Panc1 (cell line): Measurements from ENCODE around the gene ZNF81. TPM values are rescaled to one million over a fixed set of nuclear protein-coding genes. Genes with fewer than 3 reads are reported as not detected.

Source experiments
- ATAC-seq: fragments of 200-7000 bp; cut with Tn5 transposase; 2 replicates; pipeline ENCODE4 v1.9.1; 2020; ENCODE audit warnings: mild to moderate bottlenecking, moderate library complexity
- BruUV-seq: library from RNA; stranded (reverse); fragments of 400-500 nt; replicated peaks from 2 replicates; lab custom pipeline; 2021; lab: Mats Ljungman, UMichigan
- CTCF ChIA-PET: fragments of 300-600 bp; sonication (Branson Sonifier 250); formaldehyde crosslinking; loops from one replicate; lab custom pipeline; 2022; ENCODE audit warnings: antibody characterized with exemption; lab: Charles Lee
- POLR2A ChIA-PET: fragments of 300-600 bp; sonication (Branson Sonifier 250); formaldehyde crosslinking; loops from one replicate; lab custom pipeline; 2022; ENCODE audit warnings: antibody characterized with exemption; lab: Charles Lee
- DNase-seq: peaks from one replicate; pipeline ENCODE4 v3.0.0-alpha.2; 2010; ENCODE audit warnings: low read depth, low spot score
- H3K27ac ChIP-seq: 2 replicates; pipeline ENCODE4 v1.5.1; 2011; ENCODE audit warnings: mild to moderate bottlenecking, low read length, inconsistent platforms
- H3K27me3 ChIP-seq: fragments of 200-500 bp; sonication (Bioruptor generic); 2 replicates; pipeline ENCODE4 v1.6.0; 2014; ENCODE audit warnings: low read length, inconsistent platforms; ENCODE audit not compliant: control insufficient read depth, insufficient read depth
- H3K36me3 ChIP-seq: fragments of 200-500 bp; sonication (Bioruptor generic); 2 replicates; pipeline ENCODE4 v1.5.1; 2014; ENCODE audit warnings: inconsistent platforms, mild to moderate bottlenecking, low read length, moderate library complexity; ENCODE audit not compliant: control insufficient read depth, insufficient read depth
- H3K4me1 ChIP-seq: 2 replicates; pipeline ENCODE4 v1.5.1; 2011; ENCODE audit warnings: inconsistent platforms, mild to moderate bottlenecking, low read length, moderate library complexity; ENCODE audit not compliant: control insufficient read depth, insufficient read depth
- H3K4me3 ChIP-seq, 2 experiments: 2 replicates each; pipeline ENCODE4 v1.5.1; 2011 to 2012; ENCODE audit warnings: low read depth in 2 of 2, low read length in 2 of 2, mild to moderate bottlenecking in 2 of 2, inconsistent platforms in 1 of 2, moderate library complexity in 1 of 2
- H3K9me3 ChIP-seq: fragments of 200-500 bp; sonication (Bioruptor generic); 2 replicates; pipeline ENCODE4 v1.5.1; 2014; ENCODE audit warnings: low read depth, mild to moderate bottlenecking, inconsistent platforms, low read length, moderate library complexity; ENCODE audit not compliant: control insufficient read depth, insufficient read depth
- CTCF ChIP-seq: fragments of 450-650 bp; IDR thresholded peaks from 2 replicates; pipeline ENCODE4 v1.5.1; 2017; ENCODE audit warnings: mild to moderate bottlenecking
- POLR2AphosphoS5 ChIP-seq: IDR thresholded peaks from 2 replicates; pipeline ENCODE4 v1.6.1; 2012; ENCODE audit warnings: mild to moderate bottlenecking, low read depth, low read length, moderate library complexity
- SIN3A ChIP-seq: IDR thresholded peaks from 2 replicates; pipeline ENCODE4 v1.6.1; 2012; ENCODE audit warnings: low read depth, mild to moderate bottlenecking, low read length, moderate library complexity, borderline replicate concordance; ENCODE audit not compliant: insufficient read depth
- TCF7L2 ChIP-seq: IDR thresholded peaks from 2 replicates; pipeline ENCODE4 v1.6.1; 2011; ENCODE audit warnings: mild to moderate bottlenecking, low read depth, low read length, inconsistent platforms
- in situ Hi-C: cut with HindIII; loops from 2 replicates; pipeline ENCODE4 v1.10.0; 2016; ENCODE audit warnings: low sequenced_read_pairs, low pct_unique_long_range_greater_than_20kb
- intact Hi-C: fragments of 100-400 bp; cut with micrococcal nuclease; formaldehyde crosslinking; loops from one replicate; pipeline ENCODE4 v1.10.0; 2022; ENCODE audit not compliant: unreplicated experiment
- total RNA-seq: library from RNA; stranded (reverse); gene quantifications from one replicate; pipeline ENCODE4 v1.2.1, GENCODE V29; 2021; ENCODE audit not compliant: unreplicated experiment
- TF ChIP-seq, protein P1 (sequence below), 2 experiments: IDR thresholded peaks; 2 replicates each; pipeline ENCODE4 v1.6.1; 2011 to 2012; ENCODE audit warnings: low read depth in 2 of 2, control low read depth in 1 of 2, low read length in 1 of 2, mild to moderate bottlenecking in 1 of 2, moderate library complexity in 1 of 2; ENCODE audit not compliant: insufficient read depth in 1 of 2

Gene ZNF81
- total RNA-seq, 1 experiment from 2014 or later = 10.7 TPM

DNA sequence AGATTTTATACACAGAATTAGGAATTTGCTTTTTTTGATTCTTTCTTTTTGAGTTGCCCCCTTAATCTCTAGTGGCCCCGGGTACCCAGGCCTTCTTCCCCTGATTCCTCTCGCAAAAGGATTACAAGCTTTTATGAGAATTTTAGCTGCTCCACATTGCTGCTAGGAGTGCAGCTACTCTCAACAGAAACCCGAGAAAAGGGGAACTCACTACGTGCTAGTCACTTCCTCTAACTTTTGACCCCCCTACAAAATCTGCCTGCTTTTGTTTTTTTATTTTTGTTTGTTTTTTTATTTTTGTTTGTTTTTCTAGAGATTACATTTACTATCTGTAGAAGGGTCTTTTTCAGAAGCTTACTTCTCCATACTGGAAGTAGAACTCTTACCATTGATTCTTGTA lies 64.1 kb downstream of the ZNF81 start:
- in situ Hi-C loops = no loop called here
- H3K27ac ChIP-seq = no peak overlapping the region
- H3K4me1 ChIP-seq = no peaks in the 10 kb centered on the region
- intact Hi-C loops = no loop called here
- CTCF ChIA-PET = no interaction called here
- TF ChIP-seq, protein P1, sequence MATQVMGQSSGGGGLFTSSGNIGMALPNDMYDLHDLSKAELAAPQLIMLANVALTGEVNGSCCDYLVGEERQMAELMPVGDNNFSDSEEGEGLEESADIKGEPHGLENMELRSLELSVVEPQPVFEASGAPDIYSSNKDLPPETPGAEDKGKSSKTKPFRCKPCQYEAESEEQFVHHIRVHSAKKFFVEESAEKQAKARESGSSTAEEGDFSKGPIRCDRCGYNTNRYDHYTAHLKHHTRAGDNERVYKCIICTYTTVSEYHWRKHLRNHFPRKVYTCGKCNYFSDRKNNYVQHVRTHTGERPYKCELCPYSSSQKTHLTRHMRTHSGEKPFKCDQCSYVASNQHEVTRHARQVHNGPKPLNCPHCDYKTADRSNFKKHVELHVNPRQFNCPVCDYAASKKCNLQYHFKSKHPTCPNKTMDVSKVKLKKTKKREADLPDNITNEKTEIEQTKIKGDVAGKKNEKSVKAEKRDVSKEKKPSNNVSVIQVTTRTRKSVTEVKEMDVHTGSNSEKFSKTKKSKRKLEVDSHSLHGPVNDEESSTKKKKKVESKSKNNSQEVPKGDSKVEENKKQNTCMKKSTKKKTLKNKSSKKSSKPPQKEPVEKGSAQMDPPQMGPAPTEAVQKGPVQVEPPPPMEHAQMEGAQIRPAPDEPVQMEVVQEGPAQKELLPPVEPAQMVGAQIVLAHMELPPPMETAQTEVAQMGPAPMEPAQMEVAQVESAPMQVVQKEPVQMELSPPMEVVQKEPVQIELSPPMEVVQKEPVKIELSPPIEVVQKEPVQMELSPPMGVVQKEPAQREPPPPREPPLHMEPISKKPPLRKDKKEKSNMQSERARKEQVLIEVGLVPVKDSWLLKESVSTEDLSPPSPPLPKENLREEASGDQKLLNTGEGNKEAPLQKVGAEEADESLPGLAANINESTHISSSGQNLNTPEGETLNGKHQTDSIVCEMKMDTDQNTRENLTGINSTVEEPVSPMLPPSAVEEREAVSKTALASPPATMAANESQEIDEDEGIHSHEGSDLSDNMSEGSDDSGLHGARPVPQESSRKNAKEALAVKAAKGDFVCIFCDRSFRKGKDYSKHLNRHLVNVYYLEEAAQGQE (IDR thresholded peaks at IDR 0.05; ENCODE audit: insufficient read depth in 1 of 2, low read depth in 2 of 2, low read length in 1 of 2) = no peak
- TF ChIP-seq POLR2AphosphoS5 (no peak), CTCF (no peak), TCF7L2 (no peak), SIN3A (no peak)
- H3K4me3 ChIP-seq = no peak overlapping the region
- no peaks in the 10 kb centered on the region for H3K36me3 ChIP-seq
- ATAC-seq (no peak), DNase-seq (no peak)
- no TSS peak for BruUV-seq
- no peaks in the 10 kb centered on the region for H3K27me3 ChIP-seq
- H3K9me3 ChIP-seq = peaks cover 6% of the 10 kb centered on the region; the same call in 1 of the 2 replicates
- POLR2A ChIA-PET = no interaction called here

DNA sequence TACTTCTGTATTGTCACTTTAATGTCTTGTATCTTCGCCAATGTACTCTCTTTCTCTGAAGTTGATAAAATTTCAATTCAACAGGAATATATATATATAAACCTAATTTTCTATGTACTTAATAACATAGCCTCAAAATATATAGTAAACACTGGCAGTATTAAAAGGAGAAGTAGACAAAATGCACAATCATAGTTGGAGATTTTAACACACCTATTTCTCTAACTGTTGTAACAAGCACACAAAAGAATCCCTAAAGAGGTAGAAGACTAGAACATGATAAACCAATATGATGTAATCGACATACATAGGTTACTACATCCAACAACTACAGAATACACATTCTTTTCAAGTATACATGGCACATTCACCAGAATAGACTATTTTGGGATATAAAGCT lies 65.5 kb downstream of the ZNF81 start:
- POLR2A ChIA-PET = no interaction called here
- H3K4me3 ChIP-seq = no peak overlapping the region
- H3K4me1 ChIP-seq = no peaks in the 10 kb centered on the region
- in situ Hi-C loops (no loop called here), intact Hi-C loops (no loop called here)
- H3K27ac ChIP-seq = no peak overlapping the region
- CTCF ChIA-PET = no interaction called here
- H3K9me3 ChIP-seq = peaks cover 6% of the 10 kb centered on the region; the same call in 1 of the 2 replicates
- DNase-seq (no peak), ATAC-seq (no peak)
- TF ChIP-seq, protein P1 (IDR thresholded peaks at IDR 0.05; ENCODE audit: insufficient read depth in 1 of 2, low read depth in 2 of 2, low read length in 1 of 2) = no peak
- TF ChIP-seq SIN3A (no peak), POLR2AphosphoS5 (no peak), CTCF (no peak), TCF7L2 (no peak)
- H3K27me3 ChIP-seq = no peaks in the 10 kb centered on the region
- no TSS peak for BruUV-seq
- no peaks in the 10 kb centered on the region for H3K36me3 ChIP-seq
